Measurements from ENCODE around the gene MIPOL1.

Gene MIPOL1

DNA sequence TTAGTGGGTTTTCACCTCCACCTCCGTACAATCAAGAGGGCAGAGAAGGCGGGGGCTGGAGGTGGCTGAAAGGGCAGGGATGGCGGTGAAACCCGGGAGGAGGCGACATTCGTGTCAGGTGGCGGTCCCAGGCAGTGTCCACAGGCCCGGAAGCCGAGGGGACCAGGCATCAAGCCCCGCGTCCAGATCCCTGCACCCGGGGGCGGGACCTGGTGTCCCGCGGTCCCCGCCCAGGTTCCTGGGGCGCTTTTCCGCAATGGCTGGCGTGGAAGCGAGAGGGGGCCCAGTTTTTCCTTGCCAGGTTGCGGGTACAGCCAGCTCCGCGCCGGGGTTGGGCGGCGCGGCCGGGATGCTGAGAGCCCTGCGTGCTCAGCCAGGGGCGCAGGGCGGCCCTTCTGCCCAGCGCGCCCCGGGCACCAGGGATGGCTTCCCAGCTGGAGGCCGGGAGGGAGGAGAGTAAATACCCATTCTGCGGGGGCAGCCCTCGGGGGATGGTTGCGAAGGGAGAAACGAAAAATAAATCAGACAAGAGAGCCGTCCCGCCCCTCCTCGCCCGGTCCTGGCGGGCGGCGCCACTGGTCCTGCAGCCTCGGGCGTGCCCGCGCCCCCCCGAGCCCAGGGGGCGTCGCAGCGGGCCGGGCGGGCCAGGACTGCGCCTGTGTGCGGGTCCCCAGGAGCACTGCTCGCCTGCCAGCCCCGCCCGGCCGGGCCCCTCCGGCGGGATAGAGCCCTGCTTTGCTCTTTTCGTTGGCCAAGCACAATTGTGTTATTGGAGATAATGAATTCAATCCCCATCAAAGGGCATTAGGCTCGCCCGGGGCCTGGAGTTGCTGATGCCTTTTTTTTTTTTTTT is 385.8 kb downstream of the MIPOL1 start:
- ChIA-PET CTCF (no interaction called here), POLR2A (no interaction called here)
- TF ChIP-seq, protein P1, sequence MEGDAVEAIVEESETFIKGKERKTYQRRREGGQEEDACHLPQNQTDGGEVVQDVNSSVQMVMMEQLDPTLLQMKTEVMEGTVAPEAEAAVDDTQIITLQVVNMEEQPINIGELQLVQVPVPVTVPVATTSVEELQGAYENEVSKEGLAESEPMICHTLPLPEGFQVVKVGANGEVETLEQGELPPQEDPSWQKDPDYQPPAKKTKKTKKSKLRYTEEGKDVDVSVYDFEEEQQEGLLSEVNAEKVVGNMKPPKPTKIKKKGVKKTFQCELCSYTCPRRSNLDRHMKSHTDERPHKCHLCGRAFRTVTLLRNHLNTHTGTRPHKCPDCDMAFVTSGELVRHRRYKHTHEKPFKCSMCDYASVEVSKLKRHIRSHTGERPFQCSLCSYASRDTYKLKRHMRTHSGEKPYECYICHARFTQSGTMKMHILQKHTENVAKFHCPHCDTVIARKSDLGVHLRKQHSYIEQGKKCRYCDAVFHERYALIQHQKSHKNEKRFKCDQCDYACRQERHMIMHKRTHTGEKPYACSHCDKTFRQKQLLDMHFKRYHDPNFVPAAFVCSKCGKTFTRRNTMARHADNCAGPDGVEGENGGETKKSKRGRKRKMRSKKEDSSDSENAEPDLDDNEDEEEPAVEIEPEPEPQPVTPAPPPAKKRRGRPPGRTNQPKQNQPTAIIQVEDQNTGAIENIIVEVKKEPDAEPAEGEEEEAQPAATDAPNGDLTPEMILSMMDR (IDR thresholded peaks at IDR 0.05; ENCODE audit: control extremely low read depth, extremely low read depth, low read depth, missing control alignments) = no peak
- DNase-seq (ENCODE audit: extremely low spot score) = no peak

GRCh38 chr14:37584211-37585100 is 386.7 kb downstream of the MIPOL1 start:
- no peak for DNase-seq (ENCODE audit: extremely low spot score)
- ChIA-PET POLR2A (no interaction called here), CTCF (no interaction called here)
- TF ChIP-seq, protein P1 (IDR thresholded peaks at IDR 0.05; ENCODE audit: control extremely low read depth, extremely low read depth, low read depth, missing control alignments) = no peak

DNA sequence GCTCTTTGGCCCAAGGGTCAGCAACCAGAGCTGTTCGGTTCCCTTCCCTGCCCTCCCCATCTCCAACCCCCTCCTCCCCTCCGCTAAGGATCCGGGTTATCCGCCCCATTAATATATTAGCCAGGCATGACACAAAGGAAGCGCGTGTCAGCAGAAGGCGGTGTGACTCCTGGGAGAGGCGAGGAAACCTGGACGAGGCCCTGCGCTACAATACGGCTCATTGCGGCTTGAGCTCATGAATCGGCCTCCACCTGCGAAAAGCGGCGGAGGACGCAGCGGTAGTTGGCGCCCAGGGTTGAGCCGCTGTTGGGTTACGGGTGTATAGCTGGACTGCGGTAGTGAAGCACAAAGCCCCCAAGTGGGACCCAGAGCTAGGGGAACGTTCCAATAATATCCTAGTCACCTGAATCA is 387.4 kb downstream of the MIPOL1 start:
- DNase-seq (ENCODE audit: extremely low spot score) = no peak
- CTCF ChIA-PET = no interaction called here
- POLR2A ChIA-PET = no interaction called here

DNA sequence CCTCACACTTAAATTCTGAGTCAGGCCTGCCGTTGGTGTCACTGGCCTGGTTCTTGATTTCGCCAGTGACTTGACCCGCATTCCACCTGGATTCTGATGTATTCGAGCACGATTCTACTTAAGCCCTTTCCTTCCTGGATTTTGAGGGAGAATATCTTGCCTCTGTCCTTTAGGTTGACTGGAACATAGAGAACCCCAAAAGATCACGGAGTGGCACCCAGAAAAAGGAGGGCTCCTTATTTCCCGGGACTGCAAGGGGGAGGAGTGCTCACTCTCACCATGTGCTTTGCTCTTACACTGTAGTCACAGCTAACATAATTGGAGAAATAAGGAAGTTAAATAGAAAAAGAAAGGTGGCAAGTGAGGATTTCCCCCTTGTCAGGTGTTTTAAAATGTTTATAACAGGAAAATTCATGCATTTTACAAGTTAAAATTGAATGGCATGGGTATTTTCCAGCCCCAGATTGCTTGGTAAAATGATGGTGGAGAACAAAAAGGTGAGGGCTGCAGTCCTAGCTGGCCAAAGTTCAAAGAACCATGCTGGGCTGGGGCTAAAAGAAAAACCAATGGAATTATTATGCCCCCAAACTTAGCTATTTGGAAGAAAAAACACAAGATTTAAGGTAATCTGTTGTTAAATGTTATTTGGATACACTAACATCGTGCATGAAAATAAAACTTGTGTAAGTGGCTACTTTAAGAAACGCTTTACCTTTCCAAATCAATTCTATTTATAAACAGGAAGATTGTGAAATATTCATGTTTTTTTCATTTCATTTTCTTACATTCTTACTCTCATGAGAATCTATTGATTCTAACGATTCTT is 388.4 kb downstream of the MIPOL1 start:
- POLR2A ChIA-PET = no interaction called here
- TF ChIP-seq, protein P1 (IDR thresholded peaks at IDR 0.05; ENCODE audit: control extremely low read depth, extremely low read depth, low read depth, missing control alignments) = no peak
- no peak for DNase-seq (ENCODE audit: extremely low spot score)
- CTCF ChIA-PET = no interaction called here

More for the DNA sequence above, 387.4 kb downstream of the MIPOL1 start:
- TF ChIP-seq, protein P1 (IDR thresholded peaks at IDR 0.05; ENCODE audit: control extremely low read depth, extremely low read depth, low read depth, missing control alignments) = no peak

- DNase-seq (ENCODE audit: extremely low spot score) = no peak
- ChIA-PET POLR2A (no interaction called here), CTCF (no interaction called here)
- TF ChIP-seq, protein P1 (IDR thresholded peaks at IDR 0.05; ENCODE audit: control extremely low read depth, extremely low read depth, low read depth, missing control alignments) = no peak
Measured at GRCh38 chr14:37586797-37587130, 389.0 kb downstream of the MIPOL1 start.

DNA sequence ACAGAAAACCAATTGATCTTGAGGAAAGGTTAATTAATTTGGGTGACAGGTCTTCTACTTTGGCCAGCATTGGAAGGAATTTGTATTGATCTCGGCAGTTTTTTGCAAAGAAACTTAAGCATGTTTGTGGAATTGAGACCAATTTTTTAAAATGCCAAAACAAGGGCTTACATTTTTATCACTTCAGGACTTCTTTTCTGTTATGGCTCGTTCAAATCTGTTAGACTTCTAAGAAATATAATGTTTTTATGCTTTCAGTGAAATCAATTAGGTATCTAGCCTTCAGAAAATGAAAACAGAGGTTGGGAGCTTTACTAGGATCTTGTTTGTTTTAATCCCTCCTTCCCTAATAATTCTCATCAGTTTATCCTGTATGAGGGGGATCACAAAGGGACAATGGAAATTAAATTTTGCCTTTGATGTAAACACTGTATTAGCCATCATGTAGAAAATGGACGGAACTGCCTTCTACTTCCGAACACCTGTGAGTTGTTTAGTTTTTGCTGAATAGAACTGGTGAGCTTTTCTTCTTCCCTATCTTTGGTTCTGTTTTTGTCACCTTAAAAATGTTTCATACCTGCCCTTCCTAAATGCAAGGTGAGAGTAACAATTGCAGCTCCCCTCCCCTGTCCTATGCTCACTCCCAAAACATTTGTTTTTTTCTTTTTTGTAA is 389.5 kb downstream of the MIPOL1 start:
- ChIA-PET CTCF (no interaction called here), POLR2A (no interaction called here)

More for the DNA sequence above, 389.5 kb downstream of the MIPOL1 start:
- no peak for DNase-seq (ENCODE audit: extremely low spot score)
- TF ChIP-seq, protein P1 (IDR thresholded peaks at IDR 0.05; ENCODE audit: control extremely low read depth, extremely low read depth, low read depth, missing control alignments) = no peak

Data from GM10248 (cell line).